ENCODE data around the gene AAK1. TPM values are rescaled to one million over a fixed set of nuclear protein-coding genes. Genes with fewer than 3 reads are reported as not detected.
A peak's percentile ranks its signal among the peaks of the same experiment; 100 is the strongest.

The AAK1 gene
- total RNA-seq, 3 donors from 2014 or later = 62.4 to 68.4 (median 66.2) TPM

GRCh38 chr2:69566669-69567068, 76.9 kb downstream of the AAK1 start:
- intact Hi-C loops (cut with DNase I, micrococcal nuclease) = loop anchor here (10.0 kb wide), 2 partner anchors 78 to 148 kb away; partner anchors contain the start of gene AAK1 (in 1 of the 2)
- Histone ChIP-seq H3K36me3 (ENCODE audit: low read depth) (no peaks in the 10 kb centered on the region), H3K4me3 (no peak overlapping the region), H3K4me1 (ENCODE audit: low read depth) (peaks cover 27% of the 10 kb centered on the region), H3K9me3 (no peaks in the 10 kb centered on the region)
- DNase-seq = no peak
- no peak for ATAC-seq
- no peak for TF ChIP-seq CTCF (IDR thresholded peaks at IDR 0.05)

GRCh38 chr2:69565431-69565839, 78.1 kb downstream of the AAK1 start:
- no peaks in the 10 kb centered on the region for H3K9me3 ChIP-seq
- TF ChIP-seq CTCF (IDR thresholded peaks at IDR 0.05) = peak; percentile 70
- peaks cover 27% of the 10 kb centered on the region for H3K4me1 ChIP-seq (ENCODE audit: low read depth)
- intact Hi-C loops (cut with DNase I, micrococcal nuclease) = loop anchor here (10.0 kb wide), 2 partner anchors 79 to 149 kb away; partner anchors contain the start of gene AAK1 (in 1 of the 2)
- peak; percentile 75 for ATAC-seq
- no peaks in the 10 kb centered on the region for H3K36me3 ChIP-seq (ENCODE audit: low read depth)
- H3K4me3 ChIP-seq = no peak overlapping the region
- DNase-seq = peak; percentile 55 to 75 (median 70)

- DNase-seq = no peak
- intact Hi-C loops (cut with DNase I, micrococcal nuclease) = loop anchor here (10.0 kb wide), 2 partner anchors 80 to 150 kb away; partner anchors contain the start of gene AAK1 (in 1 of the 2)
- no peaks in the 10 kb centered on the region for H3K36me3 ChIP-seq (ENCODE audit: low read depth)
- no peak overlapping the region for H3K4me3 ChIP-seq
- no peaks in the 10 kb centered on the region for H3K9me3 ChIP-seq
- no peak for TF ChIP-seq CTCF (IDR thresholded peaks at IDR 0.05)
- no peak for ATAC-seq
- peaks cover 30% of the 10 kb centered on the region for H3K4me1 ChIP-seq (ENCODE audit: low read depth)
These were observed 78.9 kb downstream of the AAK1 start for GRCh38 chr2:69564604-69565003.

- Histone ChIP-seq H3K36me3 (ENCODE audit: low read depth) (no peaks in the 10 kb centered on the region), H3K9me3 (no peaks in the 10 kb centered on the region), H3K4me3 (no peak overlapping the region), H3K4me1 (ENCODE audit: low read depth) (peaks cover 39% of the 10 kb centered on the region)
- TF ChIP-seq CTCF (IDR thresholded peaks at IDR 0.05) = no peak
- intact Hi-C loops (cut with DNase I, micrococcal nuclease) = loop anchor here (10.0 kb wide), 2 partner anchors 82 to 152 kb away; partner anchors contain the start of gene AAK1 (in 1 of the 2)
- no peak for ATAC-seq
- no peak for DNase-seq
These were observed 80.5 kb downstream of the AAK1 start for GRCh38 chr2:69563021-69563420.

- TF ChIP-seq CTCF (IDR thresholded peaks at IDR 0.05) = no peak
- DNase-seq = no peak
- ATAC-seq = no peak
- Histone ChIP-seq H3K4me3 (no peak overlapping the region), H3K9me3 (no peaks in the 10 kb centered on the region), H3K4me1 (ENCODE audit: low read depth) (peaks cover 31% of the 10 kb centered on the region), H3K36me3 (ENCODE audit: low read depth) (no peaks in the 10 kb centered on the region)
- intact Hi-C loops (cut with DNase I, micrococcal nuclease) = loop anchor here (10.0 kb wide), 2 partner anchors 84 to 154 kb away; partner anchors contain the start of gene AAK1 (in 1 of the 2)
These were observed 82.4 kb downstream of the AAK1 start for GRCh38 chr2:69561101-69561500.
